Measurements from ENCODE around the gene IQSEC2. TPM values are rescaled to one million over a fixed set of nuclear protein-coding genes. Genes with fewer than 3 reads are reported as not detected.
A peak's percentile ranks its signal among the peaks of the same experiment; 100 is the strongest.

Gene IQSEC2
- total RNA-seq, 1 donor from 2014 or later: 11.6 TPM

DNA sequence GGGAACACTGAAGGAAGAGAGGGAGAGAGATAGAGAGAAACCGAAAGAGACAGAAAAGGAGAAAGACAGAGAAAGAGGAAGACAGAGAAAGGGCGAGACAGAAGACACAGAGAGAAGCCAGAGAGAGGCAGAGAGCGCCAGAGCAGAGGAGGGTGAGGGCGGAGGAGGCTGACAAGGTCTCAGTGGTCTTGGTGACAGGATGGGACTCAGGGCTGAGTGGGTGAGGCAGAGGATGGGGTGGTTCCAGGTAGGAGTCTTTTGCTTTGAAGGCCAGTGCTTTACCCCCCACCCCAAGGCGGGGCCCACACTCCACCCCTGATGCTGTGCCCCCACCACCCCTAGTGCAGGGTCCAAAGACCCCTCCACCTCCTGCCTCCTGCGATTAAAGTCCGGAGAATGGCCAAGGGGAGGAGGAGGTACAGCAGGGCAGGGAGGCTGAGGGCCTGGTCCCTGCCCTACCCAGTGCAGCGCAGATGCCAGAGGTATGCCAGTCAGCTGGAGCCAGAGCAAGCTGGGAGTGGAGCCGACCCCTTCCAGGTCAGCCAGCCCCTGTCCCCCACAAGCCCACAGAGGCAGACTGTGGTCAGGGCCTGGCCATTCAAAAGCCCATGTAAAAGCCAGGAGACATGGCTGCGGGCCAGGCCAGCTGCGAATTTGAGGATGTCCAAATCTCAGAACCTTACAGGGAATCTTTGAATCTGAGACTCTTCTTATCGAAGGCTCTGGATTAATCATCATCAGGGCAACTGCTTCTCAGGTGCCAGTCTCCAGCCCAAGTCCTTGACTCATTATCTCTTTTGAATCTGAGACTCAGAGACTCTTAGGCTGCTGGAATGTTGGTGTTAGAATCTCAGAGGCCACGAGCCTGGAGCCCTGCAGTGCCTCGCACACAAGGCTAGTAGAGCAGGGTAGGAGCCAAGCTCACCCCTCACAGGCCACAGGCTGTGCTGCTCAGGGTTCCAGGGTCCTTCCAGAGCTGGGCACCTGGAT, 758 bp downstream of the IQSEC2 start:
- DNase-seq (ENCODE audit: low spot score): peak; percentile 61
- intact Hi-C loops (cut with DNase I): loop anchor here (10.0 kb wide), 1 partner anchor 154 kb away; the partner anchor contains the start of gene HSD17B10

DNA sequence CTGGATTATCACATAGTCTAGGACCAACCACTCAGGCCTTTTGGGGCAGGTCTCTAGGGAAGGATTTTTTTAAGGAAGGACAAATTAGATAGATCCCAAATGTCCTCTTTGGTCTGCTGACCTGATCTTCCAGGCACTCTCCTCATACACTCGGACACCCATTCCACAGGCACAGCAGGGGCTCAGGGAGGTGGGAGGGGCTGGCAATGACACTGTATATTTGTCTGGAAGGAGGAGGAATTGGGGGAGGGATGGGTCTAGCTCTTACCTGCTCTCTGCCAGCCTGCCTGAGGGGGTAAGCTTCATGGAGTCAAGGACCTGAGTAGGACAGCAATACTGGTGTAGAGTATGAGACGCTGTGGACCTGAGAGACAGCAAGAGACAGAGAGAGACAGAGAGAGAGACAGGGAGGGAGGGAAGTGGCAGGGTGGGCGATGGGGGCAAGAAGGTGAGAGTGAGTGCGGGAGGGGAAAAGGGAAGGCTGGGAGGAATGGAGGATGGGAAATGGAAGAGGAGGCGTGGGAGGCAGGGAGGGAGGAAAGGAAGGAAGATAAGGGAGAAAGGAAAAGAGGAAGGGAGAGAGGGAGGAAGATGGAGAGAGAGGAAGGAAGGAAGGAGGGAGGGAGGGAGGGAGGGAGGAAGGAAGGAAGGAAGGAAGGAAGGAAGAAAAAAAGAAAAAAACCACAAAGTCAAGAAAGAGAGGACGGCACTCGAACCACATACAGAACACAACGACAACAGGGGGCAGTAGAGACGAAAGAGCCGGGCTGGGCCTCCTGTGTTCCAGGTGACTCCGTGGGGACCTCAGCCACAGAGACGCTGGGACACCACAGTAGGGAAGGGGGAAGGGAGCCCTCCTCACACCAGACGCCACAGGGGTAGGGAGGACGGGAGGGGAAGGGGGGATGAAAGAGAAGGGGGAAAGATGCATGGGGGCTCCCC, 1.8 kb downstream of the IQSEC2 start:
- intact Hi-C loops (cut with DNase I): loop anchor here (10.0 kb wide), 1 partner anchor 155 kb away; the partner anchor contains the start of gene HSD17B10
- peak; percentile 22 for DNase-seq (ENCODE audit: low spot score)

DNA sequence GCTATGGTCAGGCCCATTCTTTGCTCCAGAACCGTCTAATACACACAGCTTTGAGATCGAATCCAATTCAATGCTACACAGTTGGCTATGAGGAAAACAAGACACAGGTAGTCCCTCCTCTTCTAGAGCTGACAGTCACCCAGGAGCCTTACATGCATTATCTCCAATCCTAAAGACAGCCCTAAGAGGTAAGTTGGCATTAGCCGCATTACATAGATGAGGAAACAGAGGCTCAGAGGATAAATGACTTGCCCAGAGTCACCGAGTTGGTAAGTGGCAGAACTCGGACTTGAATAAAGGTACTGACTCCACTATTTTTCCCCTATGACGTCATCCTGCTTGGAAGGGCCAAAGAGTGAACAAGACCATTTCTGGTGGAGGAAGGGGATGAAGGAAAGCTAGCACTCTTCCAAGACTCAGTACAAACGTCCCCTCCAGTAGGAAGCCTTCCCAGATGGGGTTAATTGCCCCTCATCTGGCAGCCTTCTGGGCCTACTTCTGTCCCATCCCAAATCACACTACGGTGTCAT, 8.5 kb downstream of the IQSEC2 start:
- no peak for DNase-seq (ENCODE audit: low spot score)
- intact Hi-C loops (cut with DNase I): no loop called here

DNA sequence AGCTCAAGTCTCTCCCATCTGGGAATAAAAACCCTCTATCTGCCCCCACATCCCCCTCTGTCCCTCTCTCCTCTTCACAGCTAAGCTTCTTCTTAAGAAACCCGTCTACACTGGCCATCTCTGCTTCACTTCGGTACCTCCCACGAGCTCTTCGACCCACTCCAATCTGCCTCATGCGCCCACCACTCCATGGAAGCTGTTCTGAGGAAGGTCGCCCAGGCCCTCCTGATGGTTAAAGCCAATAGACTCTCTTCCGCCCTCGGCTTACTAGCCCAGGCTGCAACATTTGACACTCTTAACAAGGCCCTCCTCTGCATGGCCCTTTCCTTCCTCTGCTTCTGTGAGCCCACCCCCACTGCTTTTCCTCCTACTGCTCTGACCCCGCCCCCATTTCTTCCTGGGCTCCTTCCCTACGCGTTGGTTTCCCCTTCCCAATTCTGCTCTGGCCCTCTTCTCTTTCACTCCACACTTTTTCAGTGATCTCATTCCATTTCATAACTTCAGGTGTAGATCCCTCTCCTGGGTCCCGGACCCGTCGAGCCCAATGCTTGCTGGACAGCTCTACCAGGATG, 11.8 kb downstream of the IQSEC2 start:
- DNase-seq (ENCODE audit: low spot score): peak; percentile 31
- intact Hi-C loops (cut with DNase I): no loop called here

DNA sequence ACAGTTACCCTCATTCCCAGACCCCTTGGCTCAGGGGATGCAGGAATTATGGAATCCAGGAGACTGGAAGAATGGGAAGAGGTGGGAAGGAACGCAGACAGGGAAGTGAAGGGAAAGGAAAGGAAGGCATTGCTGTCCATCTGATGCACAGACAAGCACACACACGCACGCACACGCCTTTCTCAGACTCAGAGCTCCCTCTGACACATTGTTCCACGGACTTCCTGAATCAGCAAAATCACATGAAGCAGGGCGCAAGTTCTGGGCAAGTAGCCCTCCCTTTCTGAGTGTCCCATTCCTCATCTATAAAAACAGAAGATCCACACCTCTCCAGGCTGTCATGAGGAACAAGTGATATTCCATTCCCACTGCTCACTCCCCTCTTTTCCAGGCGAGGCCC, 13.2 kb downstream of the IQSEC2 start:
- DNase-seq (ENCODE audit: low spot score): peak; percentile 14
- intact Hi-C loops (cut with DNase I): no loop called here

DNA sequence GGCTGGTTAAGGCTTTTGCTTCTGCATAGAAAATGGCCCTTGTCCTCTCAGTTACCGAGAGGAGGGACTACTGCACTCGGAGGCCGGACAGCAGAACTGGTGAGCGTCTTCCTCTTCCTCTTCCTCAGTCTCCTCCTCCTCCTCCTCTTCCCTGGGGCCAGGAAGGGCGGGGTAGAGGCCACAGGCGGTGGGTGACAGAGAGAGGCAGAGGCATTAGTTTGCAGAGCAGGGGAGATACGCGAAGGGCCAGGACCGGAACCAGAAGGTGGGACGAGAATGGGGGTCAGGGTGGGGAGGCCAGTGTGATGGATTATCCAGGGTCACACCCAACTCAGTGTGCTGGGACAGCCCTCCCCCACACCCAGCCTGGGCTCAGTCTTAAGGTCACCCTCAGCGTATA, 14.5 kb downstream of the IQSEC2 start:
- intact Hi-C loops (cut with DNase I): no loop called here
- peak; percentile 36 for DNase-seq (ENCODE audit: low spot score)

DNA sequence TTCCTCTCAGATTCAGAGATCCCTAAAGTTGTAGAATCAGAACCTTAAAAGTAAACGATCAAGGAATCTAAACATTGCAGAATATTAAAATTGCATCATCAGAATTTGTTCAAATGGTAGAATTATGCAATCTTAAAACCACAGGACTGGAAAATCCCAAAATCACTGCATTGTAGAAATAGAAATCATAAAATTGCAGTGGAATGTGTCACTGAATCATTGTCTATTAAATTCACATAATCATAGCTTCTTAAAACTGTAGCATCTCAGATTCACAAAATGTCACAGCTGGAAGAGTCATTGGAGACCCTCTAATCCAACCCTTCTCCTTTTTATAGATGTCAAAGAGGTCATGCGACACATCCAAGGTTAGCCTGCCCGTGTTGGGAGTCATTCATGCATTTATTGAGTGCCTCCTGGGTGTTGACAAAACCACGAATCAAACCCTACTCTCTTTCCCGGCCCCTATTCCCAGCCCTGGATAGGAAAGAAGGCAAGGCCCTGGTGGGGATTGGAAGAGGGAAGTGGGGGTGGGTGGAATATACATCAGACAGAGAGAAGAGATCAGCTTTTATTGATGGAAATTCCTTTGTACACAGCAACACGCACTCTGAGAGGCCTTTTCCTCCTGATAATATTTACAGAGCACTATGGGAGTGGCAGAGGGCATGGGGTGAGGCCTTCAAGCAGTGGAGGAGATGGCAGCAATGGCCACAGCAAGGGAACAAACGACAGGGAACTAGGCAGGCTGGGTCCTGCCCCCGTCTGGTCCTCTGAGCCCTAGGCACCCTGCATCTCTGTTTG, 15.4 kb downstream of the IQSEC2 start:
- DNase-seq (ENCODE audit: low spot score): peak; percentile 24
- intact Hi-C loops (cut with DNase I): no loop called here

DNA sequence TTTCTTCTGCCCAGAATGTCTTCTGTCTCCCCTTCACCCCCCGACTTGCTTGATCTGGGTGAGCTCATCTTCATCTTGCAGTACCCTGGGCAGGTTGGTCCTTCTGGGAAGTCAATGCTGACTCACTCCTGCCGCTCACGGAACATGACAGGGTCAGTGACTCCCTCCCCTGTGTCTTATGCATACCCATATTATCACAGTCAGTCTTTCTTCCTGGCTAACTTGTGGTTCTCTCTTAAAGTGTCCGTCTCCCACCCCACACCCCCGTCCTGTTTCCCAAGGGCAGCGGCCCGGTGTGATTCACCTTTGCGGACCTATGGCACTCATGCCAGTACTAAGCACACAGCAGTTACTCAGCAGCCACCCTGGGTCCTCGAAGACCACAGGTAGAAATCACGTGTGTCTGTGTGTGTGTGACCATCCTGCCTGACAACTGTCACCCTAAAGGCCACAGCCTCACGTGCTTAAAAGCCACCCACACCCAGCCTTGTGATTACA, 17.7 kb downstream of the IQSEC2 start:
- intact Hi-C loops (cut with DNase I): no loop called here

DNA sequence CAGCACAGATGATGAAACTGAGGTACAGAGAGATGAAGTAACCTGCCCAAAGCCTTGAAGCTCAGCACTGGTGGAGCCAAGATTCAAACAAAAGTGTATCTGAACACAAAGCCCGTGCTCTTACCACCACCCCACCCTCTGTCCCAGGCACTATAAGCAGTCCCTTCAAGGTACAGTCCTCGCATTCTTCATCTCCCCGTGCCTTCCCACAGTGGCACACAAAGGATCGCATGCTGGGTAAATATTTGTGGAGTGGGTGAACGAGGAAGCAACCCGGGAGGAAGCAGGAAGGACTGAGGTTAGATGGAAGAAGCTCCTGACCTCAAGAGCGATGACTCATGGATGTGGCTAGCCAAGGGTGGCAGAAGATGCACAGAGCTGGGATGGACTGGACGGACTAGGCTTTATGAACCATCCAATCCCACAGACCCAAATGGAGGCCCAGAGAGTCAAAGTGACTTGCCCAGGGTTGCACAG, 18.4 kb downstream of the IQSEC2 start:
- intact Hi-C loops (cut with DNase I): no loop called here
- peak; percentile 61 for DNase-seq (ENCODE audit: low spot score)

More for the DNA sequence above, 17.7 kb downstream of the IQSEC2 start:
- peak; percentile 41 for DNase-seq (ENCODE audit: low spot score)

DNA sequence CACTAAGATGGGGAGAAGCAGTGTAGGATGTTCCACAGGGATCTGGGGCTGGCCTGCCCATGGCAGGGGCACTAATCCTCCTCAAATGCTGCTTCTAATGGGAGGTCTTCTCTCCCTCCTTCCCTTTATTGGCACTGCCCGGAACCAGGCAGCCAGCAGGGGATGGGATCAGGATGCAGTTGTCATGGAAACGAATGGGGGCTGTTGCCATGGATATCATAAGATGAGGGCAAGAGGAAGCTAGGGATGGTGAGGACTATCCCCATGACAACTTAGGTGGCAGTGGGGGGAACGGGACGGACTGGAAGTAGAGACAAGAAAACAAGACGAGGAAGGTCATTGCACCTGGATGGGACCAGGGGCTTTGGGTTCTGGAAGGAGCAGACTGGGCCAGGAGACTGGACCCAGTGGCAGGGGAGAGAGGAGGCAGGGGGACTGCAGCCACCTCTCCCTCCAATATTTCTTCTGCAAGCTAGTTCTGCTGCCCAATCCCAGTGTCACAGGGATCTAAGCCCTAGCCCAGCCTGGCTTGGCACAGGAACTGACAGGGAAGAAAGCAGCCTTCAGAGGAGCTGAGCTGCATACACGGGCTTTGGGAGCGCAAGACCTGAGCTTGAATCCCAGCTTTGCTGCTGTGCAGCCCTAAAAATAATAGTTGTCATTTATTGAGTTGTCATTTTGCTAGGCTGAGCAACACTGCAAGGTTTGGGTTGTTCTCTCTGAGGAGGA, 19.0 kb downstream of the IQSEC2 start:
- DNase-seq (ENCODE audit: low spot score): peak; percentile 57
- intact Hi-C loops (cut with DNase I): no loop called here

DNA sequence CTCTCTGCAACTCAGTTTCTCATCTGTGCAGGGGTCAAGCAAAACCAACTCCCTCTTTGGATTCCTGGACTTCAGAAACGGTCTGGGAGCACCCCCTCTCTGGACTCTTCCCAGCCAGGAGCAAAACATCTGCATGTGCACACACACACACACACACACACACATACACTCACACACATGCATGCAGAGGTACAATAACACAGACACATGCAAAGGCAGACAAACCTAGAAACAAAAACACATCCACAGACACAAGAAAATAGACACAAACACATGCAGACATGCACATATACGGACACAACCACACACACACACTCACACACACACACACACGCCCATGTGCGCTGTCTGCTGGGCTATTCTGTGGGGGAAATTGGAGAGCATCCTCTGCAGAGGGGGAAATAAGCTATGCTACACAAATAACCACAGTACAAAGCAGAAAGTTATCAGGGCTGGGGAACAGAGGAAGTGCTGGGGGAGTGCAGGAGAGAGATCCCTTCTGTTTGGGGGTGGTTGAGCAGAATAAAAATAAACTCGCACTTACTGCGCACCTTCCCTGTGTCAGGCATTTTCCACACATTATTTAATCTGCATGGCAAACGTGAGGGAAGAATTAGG, 19.9 kb downstream of the IQSEC2 start:
- intact Hi-C loops (cut with DNase I): no loop called here
- peak; percentile 44 for DNase-seq (ENCODE audit: low spot score)

DNA sequence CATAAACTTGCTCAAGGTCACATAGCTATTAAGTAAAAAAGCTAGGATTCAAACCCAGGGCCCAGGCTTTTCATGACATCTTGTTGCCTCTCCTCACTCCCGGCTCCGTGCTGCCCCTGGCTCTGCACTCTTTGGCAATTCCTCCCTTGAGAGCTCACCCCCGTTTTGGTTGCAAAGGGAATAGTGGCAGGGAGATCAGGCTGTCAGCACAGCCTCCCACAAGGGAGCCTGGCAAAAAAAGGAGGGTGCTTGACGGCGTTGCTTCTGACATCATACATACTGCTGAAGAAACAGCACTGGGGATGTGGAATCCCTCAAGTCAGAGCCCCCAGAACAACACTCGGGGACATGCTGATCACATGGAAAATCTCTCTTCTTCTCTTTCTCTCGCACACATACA, 20.5 kb downstream of the IQSEC2 start:
- DNase-seq (ENCODE audit: low spot score): no peak
- intact Hi-C loops (cut with DNase I): no loop called here

DNA sequence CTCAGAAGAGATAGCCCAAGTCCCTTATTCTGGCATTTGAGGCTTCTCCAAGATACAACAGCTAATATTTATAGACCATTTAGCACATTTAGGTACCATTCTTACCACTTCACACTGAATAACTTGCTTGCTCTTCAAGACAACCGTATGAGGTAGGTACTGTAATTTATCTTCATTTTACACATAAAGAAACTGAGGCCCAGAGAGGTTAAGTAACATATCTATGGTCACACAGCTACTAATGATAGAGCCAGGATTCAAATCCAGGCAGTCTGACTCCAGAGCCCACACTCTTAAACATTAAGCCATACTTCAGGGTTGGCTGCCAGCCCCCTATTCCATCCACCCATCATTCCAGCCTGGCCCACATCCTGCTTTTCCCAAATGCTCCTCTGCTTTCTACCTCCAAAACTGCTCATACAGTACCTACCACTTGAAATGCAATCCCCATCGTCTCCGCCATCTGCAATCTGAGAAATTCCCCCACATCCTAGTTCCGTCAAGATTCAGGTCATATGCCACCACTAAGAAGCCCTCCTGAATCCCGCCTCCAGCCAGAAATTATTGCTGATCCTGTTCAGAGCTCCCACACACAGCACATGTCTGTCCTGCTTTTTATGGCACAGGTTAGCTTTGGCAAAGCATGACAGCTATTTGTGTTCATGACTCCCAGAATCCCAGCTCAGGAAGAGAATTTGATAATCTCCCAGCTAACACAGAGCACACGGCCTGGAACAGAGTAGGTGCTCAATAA, 23.5 kb downstream of the IQSEC2 start:
- intact Hi-C loops (cut with DNase I): no loop called here
- DNase-seq (ENCODE audit: low spot score): no peak

DNA sequence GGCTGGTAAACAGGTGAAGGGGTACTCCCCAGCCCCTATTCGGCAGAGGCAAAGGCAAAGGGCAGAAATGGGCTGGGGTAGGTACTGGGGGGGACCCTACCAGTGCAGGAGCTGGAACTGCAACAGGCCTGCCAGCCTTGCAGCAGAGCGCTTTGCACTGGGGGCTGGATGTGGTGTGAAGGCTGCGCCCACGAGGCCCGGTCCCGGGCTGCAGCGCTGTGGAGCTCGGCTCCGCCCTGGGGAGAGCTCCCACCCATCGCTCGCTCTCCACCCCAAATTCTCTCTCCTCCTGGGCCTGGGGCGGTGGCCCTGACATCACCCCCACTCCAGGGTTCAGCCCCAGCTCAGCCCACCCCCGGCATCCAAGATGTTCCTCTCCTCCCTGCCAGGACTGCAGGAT, 24.2 kb downstream of the IQSEC2 start:
- no peak for DNase-seq (ENCODE audit: low spot score)
- intact Hi-C loops (cut with DNase I): no loop called here

DNA sequence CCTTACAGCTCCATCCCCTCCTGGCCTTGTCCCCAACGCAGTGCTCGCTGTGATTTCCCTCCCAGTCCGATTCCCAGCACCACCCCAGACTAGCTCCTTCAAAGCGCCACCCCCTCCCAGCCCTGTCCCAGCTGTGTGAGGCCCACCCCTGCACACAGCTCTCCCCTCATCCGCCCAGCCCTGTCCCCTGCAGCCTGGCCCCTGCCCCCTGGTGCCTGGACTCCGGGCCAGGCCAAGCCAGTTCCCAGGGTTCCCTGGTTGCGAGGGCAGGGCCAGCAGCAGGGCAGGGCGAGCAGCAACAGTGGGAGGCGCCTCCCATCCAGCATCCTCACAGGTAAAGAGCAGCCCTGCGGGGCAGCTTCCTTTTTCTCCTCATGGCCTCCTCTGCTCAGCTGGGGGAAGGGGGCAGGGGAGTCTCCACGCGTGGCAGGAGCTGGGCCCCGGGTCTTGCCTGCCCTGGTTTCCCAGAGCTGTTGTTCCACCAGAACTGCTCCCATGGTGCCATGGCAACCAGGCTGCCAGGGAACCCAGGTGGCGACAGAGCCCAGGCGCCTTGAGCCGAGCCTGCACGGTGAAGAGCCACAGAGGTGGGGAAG, 24.8 kb downstream of the IQSEC2 start:
- intact Hi-C loops (cut with DNase I): no loop called here
- peak; percentile 53 for DNase-seq (ENCODE audit: low spot score)

DNA sequence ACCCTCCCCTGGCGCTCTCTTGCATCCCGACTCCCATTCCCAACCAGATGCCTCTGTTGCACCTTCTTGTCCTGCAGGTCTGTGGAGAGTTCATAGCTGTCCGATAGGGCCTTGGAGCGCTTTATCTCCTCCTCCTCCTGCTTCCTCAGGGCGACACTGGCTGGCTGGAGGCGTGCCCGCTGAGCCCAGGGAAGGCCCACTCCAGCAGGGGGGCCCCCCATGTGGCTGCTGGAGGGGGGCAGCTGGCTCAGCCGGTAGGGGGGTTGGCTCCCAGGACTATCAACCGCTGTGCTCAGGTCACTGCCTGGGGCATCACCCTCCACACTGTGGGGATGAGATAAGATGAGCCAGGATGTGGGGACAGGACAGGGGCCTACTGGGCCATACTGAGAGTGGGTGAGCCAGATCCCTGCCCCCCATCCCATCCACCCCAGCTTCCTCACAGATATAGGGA, 25.6 kb downstream of the IQSEC2 start:
- DNase-seq (ENCODE audit: low spot score): peak; percentile 19
- intact Hi-C loops (cut with DNase I): no loop called here
